H9 (cell line): Measurements from ENCODE around the gene ACOX3. TPM values are rescaled to one million over a fixed set of nuclear protein-coding genes. Genes with fewer than 3 reads are reported as not detected.

Experiments used
- DNase-seq: peaks from one replicate; pipeline ENCODE4 v3.0.0-alpha.2; 2017
- H2AFZ ChIP-seq: one replicate; pipeline ENCODE4 v1.6.1; 2013; ENCODE audit warnings: mild to moderate bottlenecking, low read length, control low read depth, moderate library complexity
- H2AK5ac ChIP-seq: 2 replicates; pipeline ENCODE4 v1.6.1; 2013; ENCODE audit warnings: low read length, control low read depth, mixed read lengths; ENCODE audit not compliant: insufficient read length
- H2BK120ac ChIP-seq: one replicate; pipeline ENCODE4 v1.6.1; 2013; ENCODE audit warnings: low read depth, mild to moderate bottlenecking, low read length, control low read depth, inconsistent platforms; ENCODE audit not compliant: poor library complexity, severe bottlenecking
- H2BK12ac ChIP-seq: 2 replicates; pipeline ENCODE4 v1.6.1; 2013; ENCODE audit warnings: low read length, control low read depth, mixed read lengths, low read depth; ENCODE audit not compliant: insufficient read length
- H2BK15ac ChIP-seq: 2 replicates; pipeline ENCODE4 v1.6.1; 2013; ENCODE audit warnings: low read depth, low read length, control low read depth
- H2BK20ac ChIP-seq: one replicate; pipeline ENCODE4 v1.6.1; 2013; ENCODE audit warnings: low read depth, mild to moderate bottlenecking, low read length, control low read depth, inconsistent platforms; ENCODE audit not compliant: poor library complexity, severe bottlenecking
- H2BK5ac ChIP-seq: 2 replicates; pipeline ENCODE4 v1.6.1; 2013; ENCODE audit warnings: low read length, control low read depth, mixed read lengths; ENCODE audit not compliant: insufficient read length
- H3K14ac ChIP-seq: 2 replicates; pipeline ENCODE4 v1.6.1; 2013; ENCODE audit warnings: low read length, control low read depth; ENCODE audit not compliant: insufficient read depth
- H3K18ac ChIP-seq: 2 replicates; pipeline ENCODE4 v1.6.1; 2013; ENCODE audit warnings: low read depth, mild to moderate bottlenecking, mixed read lengths, low read length, control low read depth; ENCODE audit not compliant: insufficient read length
- H3K23ac ChIP-seq: 2 replicates; pipeline ENCODE4 v1.6.1; 2013; ENCODE audit warnings: low read length, control low read depth, mixed read lengths, low read depth; ENCODE audit not compliant: insufficient read length
- H3K23me2 ChIP-seq: 2 replicates; pipeline ENCODE4 v1.6.1; 2013; ENCODE audit warnings: low read depth, mild to moderate bottlenecking, mixed read lengths, low read length, control low read depth; ENCODE audit not compliant: insufficient read length, poor library complexity, severe bottlenecking
- H3K27ac ChIP-seq: 2 replicates; pipeline ENCODE4 v1.5.1; 2013; ENCODE audit warnings: low read length, control low read depth, mixed read lengths, low read depth; ENCODE audit not compliant: insufficient read length
- H3K27me3 ChIP-seq: 2 replicates; pipeline ENCODE4 v1.6.1; 2013; ENCODE audit warnings: low read length, control low read depth, inconsistent platforms; ENCODE audit not compliant: insufficient read depth
- H3K4ac ChIP-seq: 2 replicates; pipeline ENCODE4 v1.6.1; 2013; ENCODE audit warnings: low read depth, mild to moderate bottlenecking, control low read depth, inconsistent platforms, low read length, moderate library complexity
- H3K4me1 ChIP-seq: 2 replicates; pipeline ENCODE4 v1.6.1; 2013; ENCODE audit warnings: low read length, control low read depth, inconsistent platforms; ENCODE audit not compliant: insufficient read depth
- H3K4me2 ChIP-seq: 2 replicates; pipeline ENCODE4 v1.6.1; 2013; ENCODE audit warnings: low read length, control low read depth, mixed read lengths; ENCODE audit not compliant: insufficient read length, insufficient read depth
- H3K56ac ChIP-seq: 2 replicates; pipeline ENCODE4 v1.6.1; 2013; ENCODE audit warnings: low read depth, mild to moderate bottlenecking, mixed read lengths, low read length, control low read depth; ENCODE audit not compliant: insufficient read length
- H3K79me1 ChIP-seq: 2 replicates; pipeline ENCODE4 v1.6.1; 2013; ENCODE audit warnings: low read depth, mild to moderate bottlenecking, moderate library complexity, low read length, control low read depth, inconsistent platforms; ENCODE audit not compliant: insufficient read depth, poor library complexity, severe bottlenecking
- H3K79me2 ChIP-seq: 2 replicates; pipeline ENCODE4 v1.6.1; 2013; ENCODE audit warnings: low read length, control low read depth, inconsistent platforms; ENCODE audit not compliant: insufficient read depth
- H3K9ac ChIP-seq: 2 replicates; pipeline ENCODE4 v1.6.1; 2013; ENCODE audit warnings: low read length, control low read depth, mixed read lengths; ENCODE audit not compliant: insufficient read length; ENCODE audit errors: extremely low read depth
- H3K9me3 ChIP-seq: one replicate; pipeline ENCODE4 v1.6.1; 2013; ENCODE audit warnings: low read depth, low read length, inconsistent platforms; ENCODE audit not compliant: control insufficient read depth
- H3T11ph ChIP-seq: one replicate; pipeline ENCODE4 v1.6.1; 2013; ENCODE audit warnings: mild to moderate bottlenecking, low read length, control low read depth, inconsistent platforms
- H4K20me1 ChIP-seq: one replicate; pipeline ENCODE4 v1.6.1; 2013; ENCODE audit not compliant: control insufficient read depth, insufficient read length, insufficient read depth
- H4K5ac ChIP-seq: 2 replicates; pipeline ENCODE4 v1.6.1; 2013; ENCODE audit warnings: low read depth, mild to moderate bottlenecking, mixed read lengths, low read length, control low read depth; ENCODE audit not compliant: insufficient read length
- H4K8ac ChIP-seq: replicated peaks from 2 replicates; pipeline ENCODE4 v1.6.1; 2013; ENCODE audit warnings: low read length, control low read depth, mixed read lengths, low read depth; ENCODE audit not compliant: insufficient read length
- H4K91ac ChIP-seq: 2 replicates; pipeline ENCODE4 v1.6.1; 2013; ENCODE audit warnings: low read depth, mild to moderate bottlenecking, moderate library complexity, mixed read lengths, low read length, control low read depth; ENCODE audit not compliant: insufficient read length
- H3K27ac Mint-ChIP-seq, 3 experiments: 2 replicates in 2 of 3; 3 replicates in 1 of 3; pipeline ENCODE4 v1.8.0; 2020 to 2021; ENCODE audit warnings: mixed read lengths in 3 of 3, mild to moderate bottlenecking in 1 of 3, moderate library complexity in 1 of 3
- H3K27me3 Mint-ChIP-seq: 2 replicates; pipeline ENCODE4 v1.8.0; 2021; ENCODE audit warnings: low read depth, mild to moderate bottlenecking, moderate library complexity, mixed read lengths
- H3K36me3 Mint-ChIP-seq, 3 experiments: 2 replicates in 2 of 3; 3 replicates in 1 of 3; pipeline ENCODE4 v1.8.0; 2020 to 2021; ENCODE audit warnings: low read depth in 3 of 3, mixed read lengths in 3 of 3; ENCODE audit not compliant: insufficient read depth in 1 of 3
- H3K4me1 Mint-ChIP-seq, 2 experiments: 2 replicates each; pipeline ENCODE4 v1.8.0; 2020; ENCODE audit warnings: mixed read lengths in 2 of 2
- H3K4me3 Mint-ChIP-seq, 2 experiments: 2 replicates in 1 of 2; 3 replicates in 1 of 2; pipeline ENCODE4 v1.8.0; 2020 to 2021; ENCODE audit warnings: mild to moderate bottlenecking in 2 of 2, mixed read lengths in 2 of 2, moderate library complexity in 1 of 2
- H3K9me3 Mint-ChIP-seq, 2 experiments: 2 replicates in 1 of 2; 3 replicates in 1 of 2; pipeline ENCODE4 v1.8.0; 2020; ENCODE audit warnings: mild to moderate bottlenecking in 2 of 2, mixed read lengths in 2 of 2, moderate library complexity in 1 of 2
- WGBS: extraction: QIAGEN DNeasy Blood & Tissue Kit; methylation state at CpG from one replicate; pipeline ENCODE4 v1.1.7; 2013; ENCODE audit warnings: missing lambda C conversion rate, low lambda C conversion rate, mixed read lengths; ENCODE audit not compliant: insufficient read length; ENCODE audit errors: extremely low coverage; 5-methylcytosine and 5-hydroxymethylcytosine counted together
- total RNA-seq: library from RNA; stranded (reverse); gene quantifications from 2 replicates; pipeline ENCODE4 v1.2.1, GENCODE V29; 2021
- TF ChIP-seq, protein P1 (sequence below): fragments of 200-600 bp; sonication (generic); conservative IDR thresholded peaks from 3 replicates; pipeline ENCODE4 v1.8.0; 2021; ENCODE audit warnings: antibody characterized with exemption, mild to moderate bottlenecking

The ACOX3 gene
- total RNA-seq, 1 experiment from 2014 or later, result 13.8 TPM

- Histone ChIP-seq H3K79me2 (no peaks in the 10 kb centered on the region), H3K27me3 (no peaks in the 10 kb centered on the region), H4K91ac (no peak overlapping the region), H2BK20ac (no peak overlapping the region), H3T11ph (no peak overlapping the region), H2BK12ac (no peak overlapping the region), H2AK5ac (no peak overlapping the region), H3K56ac (no peak overlapping the region), H2BK120ac (no peak overlapping the region), H3K4ac (no peak overlapping the region), H2BK15ac (no peak overlapping the region), H4K5ac (no peak overlapping the region), H3K14ac (no peak overlapping the region), H3K18ac (no peak overlapping the region), H3K27ac (no peak overlapping the region), H3K79me1 (no peaks in the 10 kb centered on the region), H3K4me1 (no peaks in the 10 kb centered on the region; the same call in 1 of the 2 replicates), H3K9ac (no peak overlapping the region), H3K4me2 (no peak overlapping the region), H4K8ac (no peak overlapping the region), H2AFZ (no peak overlapping the region), H4K20me1 (no peaks in the 10 kb centered on the region), H2BK5ac (no peak overlapping the region), H3K23me2 (no peaks in the 10 kb centered on the region), H3K23ac (no peak overlapping the region), H3K9me3 (no peaks in the 10 kb centered on the region)
- Mint-ChIP-seq H3K36me3 (no peaks in the 10 kb centered on the region), H3K4me1 (peaks cover 19 to 20% of the 10 kb centered on the region in 2 experiments), H3K27ac (no peak overlapping the region), H3K27me3 (peaks cover 13% of the 10 kb centered on the region; the same call in 1 of the 2 replicates), H3K4me3 (no peak overlapping the region), H3K9me3 (peaks cover 0 to 3% of the 10 kb centered on the region in 2 experiments; a peak in 1 of 5 replicates)
- no CpG with 5 or more reads among the region's 6 CpGs for WGBS
- no peak for DNase-seq
- TF ChIP-seq, protein P1, sequence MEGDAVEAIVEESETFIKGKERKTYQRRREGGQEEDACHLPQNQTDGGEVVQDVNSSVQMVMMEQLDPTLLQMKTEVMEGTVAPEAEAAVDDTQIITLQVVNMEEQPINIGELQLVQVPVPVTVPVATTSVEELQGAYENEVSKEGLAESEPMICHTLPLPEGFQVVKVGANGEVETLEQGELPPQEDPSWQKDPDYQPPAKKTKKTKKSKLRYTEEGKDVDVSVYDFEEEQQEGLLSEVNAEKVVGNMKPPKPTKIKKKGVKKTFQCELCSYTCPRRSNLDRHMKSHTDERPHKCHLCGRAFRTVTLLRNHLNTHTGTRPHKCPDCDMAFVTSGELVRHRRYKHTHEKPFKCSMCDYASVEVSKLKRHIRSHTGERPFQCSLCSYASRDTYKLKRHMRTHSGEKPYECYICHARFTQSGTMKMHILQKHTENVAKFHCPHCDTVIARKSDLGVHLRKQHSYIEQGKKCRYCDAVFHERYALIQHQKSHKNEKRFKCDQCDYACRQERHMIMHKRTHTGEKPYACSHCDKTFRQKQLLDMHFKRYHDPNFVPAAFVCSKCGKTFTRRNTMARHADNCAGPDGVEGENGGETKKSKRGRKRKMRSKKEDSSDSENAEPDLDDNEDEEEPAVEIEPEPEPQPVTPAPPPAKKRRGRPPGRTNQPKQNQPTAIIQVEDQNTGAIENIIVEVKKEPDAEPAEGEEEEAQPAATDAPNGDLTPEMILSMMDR, result no peak
Observed at GRCh38 chr4:8319061-8319460, 121.5 kb downstream of the ACOX3 start.
